ENCODE results near the gene PRDX1. TPM values are rescaled to one million over a fixed set of nuclear protein-coding genes. Genes with fewer than 3 reads are reported as not detected.

Gene PRDX1
- total and polyA plus RNA-seq, 2 of the 13 experiments (the other 11 are each of a cell fraction or from before 2014, with no cell fraction given), result 761 to 1,898 TPM

- peak; percentile 87 for TF ChIP-seq HIC2 (CRISPR knock-in tag; IDR thresholded peaks at IDR 0.05; ENCODE audit: low read depth)
- TF ChIP-seq REXO4 (CRISPR knock-in tag; IDR thresholded peaks at IDR 0.05; ENCODE audit: borderline replicate concordance), result 0 out of 2 replicates have a peak, but pooled peaks have one; percentile 8
- no peak for TF ChIP-seq RBM22 (optimal IDR thresholded peaks at IDR 0.05; ENCODE audit: low read length)
- TF ChIP-seq, protein P1, sequence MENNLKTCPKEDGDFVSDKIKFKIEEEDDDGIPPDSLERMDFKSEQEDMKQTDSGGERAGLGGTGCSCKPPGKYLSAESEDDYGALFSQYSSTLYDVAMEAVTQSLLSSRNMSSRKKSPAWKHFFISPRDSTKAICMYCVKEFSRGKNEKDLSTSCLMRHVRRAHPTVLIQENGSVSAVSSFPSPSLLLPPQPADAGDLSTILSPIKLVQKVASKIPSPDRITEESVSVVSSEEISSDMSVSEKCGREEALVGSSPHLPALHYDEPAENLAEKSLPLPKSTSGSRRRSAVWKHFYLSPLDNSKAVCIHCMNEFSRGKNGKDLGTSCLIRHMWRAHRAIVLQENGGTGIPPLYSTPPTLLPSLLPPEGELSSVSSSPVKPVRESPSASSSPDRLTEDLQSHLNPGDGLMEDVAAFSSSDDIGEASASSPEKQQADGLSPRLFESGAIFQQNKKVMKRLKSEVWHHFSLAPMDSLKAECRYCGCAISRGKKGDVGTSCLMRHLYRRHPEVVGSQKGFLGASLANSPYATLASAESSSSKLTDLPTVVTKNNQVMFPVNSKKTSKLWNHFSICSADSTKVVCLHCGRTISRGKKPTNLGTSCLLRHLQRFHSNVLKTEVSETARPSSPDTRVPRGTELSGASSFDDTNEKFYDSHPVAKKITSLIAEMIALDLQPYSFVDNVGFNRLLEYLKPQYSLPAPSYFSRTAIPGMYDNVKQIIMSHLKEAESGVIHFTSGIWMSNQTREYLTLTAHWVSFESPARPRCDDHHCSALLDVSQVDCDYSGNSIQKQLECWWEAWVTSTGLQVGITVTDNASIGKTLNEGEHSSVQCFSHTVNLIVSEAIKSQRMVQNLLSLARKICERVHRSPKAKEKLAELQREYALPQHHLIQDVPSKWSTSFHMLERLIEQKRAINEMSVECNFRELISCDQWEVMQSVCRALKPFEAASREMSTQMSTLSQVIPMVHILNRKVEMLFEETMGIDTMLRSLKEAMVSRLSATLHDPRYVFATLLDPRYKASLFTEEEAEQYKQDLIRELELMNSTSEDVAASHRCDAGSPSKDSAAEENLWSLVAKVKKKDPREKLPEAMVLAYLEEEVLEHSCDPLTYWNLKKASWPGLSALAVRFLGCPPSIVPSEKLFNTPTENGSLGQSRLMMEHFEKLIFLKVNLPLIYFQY (CRISPR knock-in tag; IDR thresholded peaks at IDR 0.05; ENCODE audit: borderline replicate concordance), result peak; percentile 67; the same call in 1 of the 2 replicates
- TF ChIP-seq ARID4A (CRISPR knock-in tag; IDR thresholded peaks at IDR 0.05; ENCODE audit: borderline replicate concordance), result peak; percentile 96
- TF ChIP-seq ZNF775 (CRISPR knock-in tag; IDR thresholded peaks at IDR 0.05; ENCODE audit: borderline replicate concordance), result no peak
- no peak for TF ChIP-seq KAT2B (IDR thresholded peaks at IDR 0.05; ENCODE audit: borderline replicate concordance, low read depth, low read length)
- peak; percentile 78; the same call in 1 of the 2 replicates for TF ChIP-seq KLF15 (CRISPR knock-in tag; IDR thresholded peaks at IDR 0.05; ENCODE audit: borderline replicate concordance)
- TF ChIP-seq, protein P2, sequence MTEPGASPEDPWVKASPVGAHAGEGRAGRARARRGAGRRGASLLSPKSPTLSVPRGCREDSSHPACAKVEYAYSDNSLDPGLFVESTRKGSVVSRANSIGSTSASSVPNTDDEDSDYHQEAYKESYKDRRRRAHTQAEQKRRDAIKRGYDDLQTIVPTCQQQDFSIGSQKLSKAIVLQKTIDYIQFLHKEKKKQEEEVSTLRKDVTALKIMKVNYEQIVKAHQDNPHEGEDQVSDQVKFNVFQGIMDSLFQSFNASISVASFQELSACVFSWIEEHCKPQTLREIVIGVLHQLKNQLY (CRISPR knock-in tag; IDR thresholded peaks at IDR 0.05), result no peak; the same call in none of the 2 replicates
- peak; percentile 94 for TF ChIP-seq MNT (IDR thresholded peaks at IDR 0.05)
- peak; percentile 59; the same call in 1 of the 2 replicates for TF ChIP-seq TP53 (CRISPR knock-in tag; conservative IDR thresholded peaks at IDR 0.05)
- peak; percentile 79 for TF ChIP-seq ELF1 (CRISPR knock-in tag; IDR thresholded peaks at IDR 0.05)
Measured at GRCh38 chr1:45550401-45551351, 29.0 kb upstream of the PRDX1 start, which contains the start of gene AKR1A1 (continued).

All from HepG2 (cell line).